GM19468 (cell line): Measurements from ENCODE around the gene PTPRT.

ENCODE experiments used
- ATAC-seq: cut with Tn5 transposase; IDR thresholded peaks from one replicate; pipeline ENCODE4 v1.9.1; 2021; ENCODE audit warnings: mild to moderate bottlenecking, moderate library complexity, moderate number of reproducible peaks; ENCODE audit not compliant: unreplicated experiment; ENCODE audit errors: extremely low read depth

The PTPRT gene

GRCh38 chr20:42598581-42598980, 591.1 kb downstream of the PTPRT start:
- no peak for ATAC-seq

GRCh38 chr20:42595625-42596024, 594.1 kb downstream of the PTPRT start:
- no peak for ATAC-seq

GRCh38 chr20:42594659-42595058, 595.0 kb downstream of the PTPRT start:
- no peak for ATAC-seq

- ATAC-seq: no peak
Measured at GRCh38 chr20:42594011-42594410, 595.7 kb downstream of the PTPRT start.

GRCh38 chr20:42589976-42590639, 599.6 kb downstream of the PTPRT start:
- no peak for ATAC-seq

- ATAC-seq: no peak
Measured at GRCh38 chr20:42588847-42589246, 600.9 kb downstream of the PTPRT start.

GRCh38 chr20:42587427-42587826, 602.3 kb downstream of the PTPRT start:
- ATAC-seq: no peak

GRCh38 chr20:42581311-42581710, 608.4 kb downstream of the PTPRT start:
- no peak for ATAC-seq

GRCh38 chr20:42576167-42576566, 613.5 kb downstream of the PTPRT start:
- ATAC-seq: no peak

GRCh38 chr20:42572320-42573016, 617.2 kb downstream of the PTPRT start:
- ATAC-seq: no peak

- ATAC-seq: no peak
Measured at GRCh38 chr20:42567409-42567808, 622.3 kb downstream of the PTPRT start.

GRCh38 chr20:42565235-42565995, 624.3 kb downstream of the PTPRT start:
- no peak for ATAC-seq

GRCh38 chr20:42559665-42560064, 630.0 kb downstream of the PTPRT start:
- ATAC-seq: no peak

GRCh38 chr20:42556575-42556974, 633.1 kb downstream of the PTPRT start:
- ATAC-seq: no peak

GRCh38 chr20:42553374-42553773, 636.3 kb downstream of the PTPRT start:
- no peak for ATAC-seq

- ATAC-seq: no peak
Measured at GRCh38 chr20:42549496-42549895, 640.2 kb downstream of the PTPRT start.

- no peak for ATAC-seq
Measured at GRCh38 chr20:42544926-42545325, 644.8 kb downstream of the PTPRT start.

- no peak for ATAC-seq
Measured at GRCh38 chr20:42532831-42533230, 656.9 kb downstream of the PTPRT start.

GRCh38 chr20:42531508-42531961, 658.2 kb downstream of the PTPRT start:
- ATAC-seq: no peak

- no peak for ATAC-seq
Measured at GRCh38 chr20:42530855-42531448, 658.8 kb downstream of the PTPRT start.

GRCh38 chr20:42530191-42530590, 659.5 kb downstream of the PTPRT start:
- ATAC-seq: no peak
